ENCODE measurements around the gene OR5K4. TPM values are rescaled to one million over a fixed set of nuclear protein-coding genes. Genes with fewer than 3 reads are reported as not detected.

OR5K4 gene
- total and polyA plus RNA-seq, 2 of the 4 experiments (the other 2 are of a cell fraction) = not detected

DNA sequence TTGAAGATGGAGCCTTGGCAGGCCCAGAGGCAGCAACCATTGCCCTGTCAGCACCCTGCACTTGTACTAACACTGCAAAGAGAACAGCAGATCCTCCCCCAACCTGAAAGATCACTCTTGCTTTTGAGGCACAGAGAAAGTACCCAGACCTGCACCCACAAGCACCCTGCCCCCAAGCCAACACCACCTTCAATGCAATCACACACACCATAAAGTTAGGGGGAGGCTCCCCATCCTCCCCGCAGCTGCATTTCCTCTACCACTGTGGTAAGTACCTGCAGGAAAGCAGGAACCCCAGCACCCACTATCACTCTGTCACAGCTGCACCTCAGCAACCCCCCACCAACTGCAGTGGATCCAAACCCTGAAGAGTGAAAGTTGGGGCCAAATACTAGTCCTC, 48.9 kb downstream of the OR5K4 start:
- Histone ChIP-seq H3K18ac (ENCODE audit: low read depth, low read length) (no peak overlapping the region), H2BK20ac (ENCODE audit: low read depth, low read length) (no peak overlapping the region), H3K9ac (ENCODE audit: low read depth, low read length) (no peak overlapping the region), H3K23ac (ENCODE audit: low read depth, low read length) (no peak overlapping the region), H3K79me1 (ENCODE audit: low read depth in 1 of 2, low read length in 2 of 2) (no peaks in the 10 kb centered on the region), H4K20me1 (ENCODE audit: insufficient read depth, low read length) (no peaks in the 10 kb centered on the region), H3K4ac (ENCODE audit: low read depth, low read length) (no peak overlapping the region), H3K9me3 (ENCODE audit: control insufficient read depth, insufficient read depth, low read length) (peaks cover 2% of the 10 kb centered on the region; the same call in 1 of the 2 replicates), H3K27ac (ENCODE audit: insufficient read depth, low read length) (no peak overlapping the region), H3K56ac (ENCODE audit: extremely low read depth, insufficient read depth, low read length) (no peak overlapping the region), H4K91ac (ENCODE audit: insufficient read depth, low read depth, low read length) (no peak overlapping the region), H2BK120ac (ENCODE audit: low read depth, low read length) (no peak overlapping the region), H3K9me1 (ENCODE audit: insufficient read depth, low read length) (no peaks in the 10 kb centered on the region), H3K4me3 (ENCODE audit: insufficient read depth, low read depth, low read length) (no peak overlapping the region), H2BK15ac (ENCODE audit: low read depth, low read length) (no peak overlapping the region), H3K27me3 (ENCODE audit: control insufficient read depth, insufficient read depth, low read length) (no peaks in the 10 kb centered on the region), H4K5ac (ENCODE audit: low read depth, low read length) (no peak overlapping the region), H3K36me3 (ENCODE audit: control insufficient read depth, insufficient read depth, low read length) (no peaks in the 10 kb centered on the region), H3K14ac (replicated peaks; ENCODE audit: low read depth, low read length) (no peak overlapping the region), H2AFZ (replicated peaks; ENCODE audit: low read length, poor library complexity) (no peak overlapping the region), H2BK5ac (ENCODE audit: low read depth, low read length, poor library complexity, severe bottlenecking) (no peak overlapping the region), H3K4me1 (ENCODE audit: control insufficient read depth, insufficient read depth, low read length) (no peaks in the 10 kb centered on the region), H2AK9ac (replicated peaks; ENCODE audit: low read depth, low read length, poor library complexity) (no peak overlapping the region), H2AK5ac (ENCODE audit: low read depth, low read length) (no peak overlapping the region), H4K8ac (ENCODE audit: low read depth in 2 of 2, low read length in 2 of 2) (no peak overlapping the region), H3K4me2 (ENCODE audit: low read depth, low read length) (no peak overlapping the region)
- BruUV-seq (replicated peaks) = no TSS peak
- ATAC-seq (ENCODE audit: low read depth) (no peak), DNase-seq (no peak)
- ChIA-PET POLR2A (ENCODE audit: unreplicated experiment) (no interaction called here), CTCF (no interaction called here)
- intact Hi-C loops (cut with micrococcal nuclease) (no loop called here), in situ Hi-C loops (cut with MboI; ENCODE audit: low sequenced_read_pairs) (no loop called here), dilution Hi-C loops (cut with HindIII; ENCODE audit: low sequenced_read_pairs, unreplicated experiment) (no loop called here)
- TF ChIP-seq SMC3 (IDR thresholded peaks at IDR 0.05; ENCODE audit: low read depth, low read length) (no peak), BHLHE40 (IDR thresholded peaks at IDR 0.05; ENCODE audit: low read depth, low read length) (no peak), FOS (IDR thresholded peaks at IDR 0.05; ENCODE audit: low read depth, low read length) (no peak), MAFK (IDR thresholded peaks at IDR 0.05; ENCODE audit: low read depth, low read length) (no peak), RFX5 (IDR thresholded peaks at IDR 0.05; ENCODE audit: low read depth, low read length) (no peak), NFE2L2 (IDR thresholded peaks at IDR 0.05; ENCODE audit: low read depth, low read length) (no peak), RCOR1 (IDR thresholded peaks at IDR 0.05; ENCODE audit: insufficient replicate concordance, low read length) (no peak), MAZ (IDR thresholded peaks at IDR 0.05; ENCODE audit: borderline replicate concordance, low read depth, low read length) (no peak), CEBPB (IDR thresholded peaks at IDR 0.05; ENCODE audit: low read depth, low read length) (no peak), MXI1 (IDR thresholded peaks at IDR 0.05; ENCODE audit: borderline replicate concordance, low read depth, low read length) (no peak), POLR2A (IDR thresholded peaks at IDR 0.05; ENCODE audit: low read depth, low read length) (no peak), RAD21 (IDR thresholded peaks at IDR 0.05; ENCODE audit: low read length) (no peak), CHD1 (IDR thresholded peaks at IDR 0.05; ENCODE audit: low read depth, low read length) (no peak)
- TF ChIP-seq, protein P1, sequence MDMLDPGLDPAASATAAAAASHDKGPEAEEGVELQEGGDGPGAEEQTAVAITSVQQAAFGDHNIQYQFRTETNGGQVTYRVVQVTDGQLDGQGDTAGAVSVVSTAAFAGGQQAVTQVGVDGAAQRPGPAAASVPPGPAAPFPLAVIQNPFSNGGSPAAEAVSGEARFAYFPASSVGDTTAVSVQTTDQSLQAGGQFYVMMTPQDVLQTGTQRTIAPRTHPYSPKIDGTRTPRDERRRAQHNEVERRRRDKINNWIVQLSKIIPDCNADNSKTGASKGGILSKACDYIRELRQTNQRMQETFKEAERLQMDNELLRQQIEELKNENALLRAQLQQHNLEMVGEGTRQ (IDR thresholded peaks at IDR 0.05; ENCODE audit: low read depth, low read length) = no peak
- TF ChIP-seq, protein P2, sequence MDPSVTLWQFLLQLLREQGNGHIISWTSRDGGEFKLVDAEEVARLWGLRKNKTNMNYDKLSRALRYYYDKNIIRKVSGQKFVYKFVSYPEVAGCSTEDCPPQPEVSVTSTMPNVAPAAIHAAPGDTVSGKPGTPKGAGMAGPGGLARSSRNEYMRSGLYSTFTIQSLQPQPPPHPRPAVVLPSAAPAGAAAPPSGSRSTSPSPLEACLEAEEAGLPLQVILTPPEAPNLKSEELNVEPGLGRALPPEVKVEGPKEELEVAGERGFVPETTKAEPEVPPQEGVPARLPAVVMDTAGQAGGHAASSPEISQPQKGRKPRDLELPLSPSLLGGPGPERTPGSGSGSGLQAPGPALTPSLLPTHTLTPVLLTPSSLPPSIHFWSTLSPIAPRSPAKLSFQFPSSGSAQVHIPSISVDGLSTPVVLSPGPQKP (IDR thresholded peaks at IDR 0.05; ENCODE audit: borderline replicate concordance, low read depth, low read length) = no peak
- TF ChIP-seq, protein P3, sequence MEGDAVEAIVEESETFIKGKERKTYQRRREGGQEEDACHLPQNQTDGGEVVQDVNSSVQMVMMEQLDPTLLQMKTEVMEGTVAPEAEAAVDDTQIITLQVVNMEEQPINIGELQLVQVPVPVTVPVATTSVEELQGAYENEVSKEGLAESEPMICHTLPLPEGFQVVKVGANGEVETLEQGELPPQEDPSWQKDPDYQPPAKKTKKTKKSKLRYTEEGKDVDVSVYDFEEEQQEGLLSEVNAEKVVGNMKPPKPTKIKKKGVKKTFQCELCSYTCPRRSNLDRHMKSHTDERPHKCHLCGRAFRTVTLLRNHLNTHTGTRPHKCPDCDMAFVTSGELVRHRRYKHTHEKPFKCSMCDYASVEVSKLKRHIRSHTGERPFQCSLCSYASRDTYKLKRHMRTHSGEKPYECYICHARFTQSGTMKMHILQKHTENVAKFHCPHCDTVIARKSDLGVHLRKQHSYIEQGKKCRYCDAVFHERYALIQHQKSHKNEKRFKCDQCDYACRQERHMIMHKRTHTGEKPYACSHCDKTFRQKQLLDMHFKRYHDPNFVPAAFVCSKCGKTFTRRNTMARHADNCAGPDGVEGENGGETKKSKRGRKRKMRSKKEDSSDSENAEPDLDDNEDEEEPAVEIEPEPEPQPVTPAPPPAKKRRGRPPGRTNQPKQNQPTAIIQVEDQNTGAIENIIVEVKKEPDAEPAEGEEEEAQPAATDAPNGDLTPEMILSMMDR (conservative IDR thresholded peaks at IDR 0.05; ENCODE audit: low read depth, low read length) = no peak
- WGBS, 2 experiments (ENCODE audit: extremely low coverage in 2 of 2, insufficient read length in 1 of 2) = 100% methylated on average over 1 of the region's 1 CpG; no CpG with 5 or more reads in 1 of the 2 experiments

All from IMR-90 (cell line).